LNCaP clone FGC (cell line): ENCODE data around the gene PLSCR1.

ENCODE experiments used
- DNase-seq: peaks from one replicate; pipeline ENCODE4 v3.0.0-alpha.2; 2011; ENCODE audit warnings: low read depth
- H3K4me3 ChIP-seq: 2 replicates; pipeline ENCODE4 v1.5.1; 2011; ENCODE audit warnings: mild to moderate bottlenecking, low read depth, low read length, control low read depth
- TF ChIP-seq, protein P1 (sequence below): IDR thresholded peaks from 2 replicates; pipeline ENCODE4 v1.5.1; 2012; ENCODE audit warnings: mild to moderate bottlenecking; ENCODE audit not compliant: control insufficient read depth, insufficient read depth; ENCODE audit errors: extremely low read depth

Gene PLSCR1

DNA sequence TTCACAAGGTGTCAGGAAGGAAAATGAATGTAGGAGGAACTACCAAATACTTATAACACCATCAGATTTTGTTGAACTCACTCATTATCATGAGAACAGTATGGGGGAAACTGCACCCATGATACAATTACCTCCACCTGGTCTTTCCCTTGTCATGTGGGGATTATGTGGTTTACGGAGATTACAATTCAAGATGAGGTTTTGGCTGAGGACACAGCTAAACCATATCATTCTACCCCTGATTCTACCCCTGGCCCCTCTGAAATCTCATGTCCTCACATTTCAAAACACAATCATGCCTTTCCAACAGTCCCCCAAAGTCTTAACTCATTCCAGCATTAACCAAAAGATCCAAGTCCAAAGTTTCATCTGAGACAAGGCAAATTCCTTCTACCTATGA, 17.1 kb upstream of the PLSCR1 start:
- no peak overlapping the region for H3K4me3 ChIP-seq
- TF ChIP-seq, protein P1, sequence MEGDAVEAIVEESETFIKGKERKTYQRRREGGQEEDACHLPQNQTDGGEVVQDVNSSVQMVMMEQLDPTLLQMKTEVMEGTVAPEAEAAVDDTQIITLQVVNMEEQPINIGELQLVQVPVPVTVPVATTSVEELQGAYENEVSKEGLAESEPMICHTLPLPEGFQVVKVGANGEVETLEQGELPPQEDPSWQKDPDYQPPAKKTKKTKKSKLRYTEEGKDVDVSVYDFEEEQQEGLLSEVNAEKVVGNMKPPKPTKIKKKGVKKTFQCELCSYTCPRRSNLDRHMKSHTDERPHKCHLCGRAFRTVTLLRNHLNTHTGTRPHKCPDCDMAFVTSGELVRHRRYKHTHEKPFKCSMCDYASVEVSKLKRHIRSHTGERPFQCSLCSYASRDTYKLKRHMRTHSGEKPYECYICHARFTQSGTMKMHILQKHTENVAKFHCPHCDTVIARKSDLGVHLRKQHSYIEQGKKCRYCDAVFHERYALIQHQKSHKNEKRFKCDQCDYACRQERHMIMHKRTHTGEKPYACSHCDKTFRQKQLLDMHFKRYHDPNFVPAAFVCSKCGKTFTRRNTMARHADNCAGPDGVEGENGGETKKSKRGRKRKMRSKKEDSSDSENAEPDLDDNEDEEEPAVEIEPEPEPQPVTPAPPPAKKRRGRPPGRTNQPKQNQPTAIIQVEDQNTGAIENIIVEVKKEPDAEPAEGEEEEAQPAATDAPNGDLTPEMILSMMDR = no peak
- no peak for DNase-seq

DNA sequence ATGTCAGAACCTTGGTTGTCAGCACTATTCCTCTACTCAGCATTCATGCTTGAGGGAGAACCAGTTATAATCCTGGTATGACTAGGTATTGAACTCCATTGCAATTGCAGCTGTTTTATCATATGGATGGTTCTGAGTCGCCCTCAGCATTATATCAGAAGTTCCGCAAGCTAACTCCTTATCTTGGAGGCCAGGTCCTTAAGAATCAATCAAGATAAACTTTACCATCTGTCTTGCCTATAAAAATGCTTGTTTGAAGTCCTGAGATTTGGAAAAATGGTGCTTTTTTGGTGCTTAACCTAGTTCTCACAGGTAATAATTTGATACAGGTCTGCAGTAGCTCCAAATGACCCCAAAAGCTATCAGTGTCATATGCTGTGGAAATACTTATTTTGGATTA, 16.3 kb upstream of the PLSCR1 start:
- no peak overlapping the region for H3K4me3 ChIP-seq
- TF ChIP-seq, protein P1 = no peak
- DNase-seq = no peak

DNA sequence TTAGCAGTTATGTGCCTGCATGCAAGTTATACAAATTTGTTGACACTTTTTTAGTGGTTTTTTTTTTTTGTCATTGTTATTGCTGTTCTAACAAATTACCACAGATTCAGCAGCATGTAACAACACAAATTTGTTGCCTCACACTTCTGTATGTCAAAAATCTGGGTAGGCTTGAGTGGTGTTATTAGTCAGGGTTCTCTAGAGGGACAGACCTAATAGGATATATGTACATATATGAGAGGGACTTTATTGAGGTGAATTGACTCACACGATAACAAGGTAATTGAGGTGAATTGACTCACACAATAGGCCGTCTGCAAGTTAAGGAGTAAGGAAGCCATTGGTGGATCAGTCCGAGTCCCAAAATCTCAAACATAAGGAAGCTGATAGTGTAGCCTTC, 15.0 kb upstream of the PLSCR1 start:
- DNase-seq = no peak
- no peak overlapping the region for H3K4me3 ChIP-seq
- TF ChIP-seq, protein P1 = no peak

DNA sequence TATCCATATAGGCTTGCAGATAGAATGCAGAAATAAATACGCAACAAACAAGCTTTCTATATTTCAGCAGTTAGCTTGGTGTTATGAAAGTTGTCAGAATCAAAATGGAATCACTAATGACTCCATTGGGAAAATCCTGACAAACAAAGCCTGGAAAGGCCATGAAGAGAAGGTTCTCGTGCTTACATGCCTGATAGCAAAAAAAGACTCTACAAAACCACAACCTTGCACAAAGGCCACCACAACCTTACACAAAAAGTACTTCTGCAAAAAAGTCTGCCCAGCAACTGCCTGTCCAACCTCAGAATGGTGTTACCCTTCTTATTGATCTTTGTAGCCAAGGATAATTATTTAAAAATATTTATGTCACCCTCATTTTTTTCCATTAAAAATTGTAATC, 14.4 kb upstream of the PLSCR1 start:
- DNase-seq = no peak
- H3K4me3 ChIP-seq = no peak overlapping the region
- TF ChIP-seq, protein P1 = no peak

DNA sequence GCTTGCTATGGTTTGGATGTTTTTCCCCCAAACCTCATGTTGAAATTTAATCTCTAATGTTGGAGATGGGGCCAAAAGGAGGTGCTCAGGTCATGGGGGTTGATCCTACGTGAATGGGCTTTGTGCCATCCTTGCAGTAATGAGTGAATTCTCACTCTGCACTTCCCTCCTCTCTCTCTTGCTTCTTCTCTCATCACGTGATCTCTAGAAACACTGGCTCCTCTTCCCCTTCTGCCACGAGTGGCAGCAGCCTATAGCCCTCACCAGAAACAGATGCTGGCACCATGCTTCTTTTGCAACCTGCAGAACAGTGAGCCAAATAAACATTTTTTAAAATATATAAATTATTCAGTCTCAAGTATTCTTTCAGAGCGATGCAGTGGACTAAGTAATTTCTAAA, 13.3 kb upstream of the PLSCR1 start:
- H3K4me3 ChIP-seq = no peak overlapping the region
- no peak for DNase-seq
- TF ChIP-seq, protein P1 = no peak

DNA sequence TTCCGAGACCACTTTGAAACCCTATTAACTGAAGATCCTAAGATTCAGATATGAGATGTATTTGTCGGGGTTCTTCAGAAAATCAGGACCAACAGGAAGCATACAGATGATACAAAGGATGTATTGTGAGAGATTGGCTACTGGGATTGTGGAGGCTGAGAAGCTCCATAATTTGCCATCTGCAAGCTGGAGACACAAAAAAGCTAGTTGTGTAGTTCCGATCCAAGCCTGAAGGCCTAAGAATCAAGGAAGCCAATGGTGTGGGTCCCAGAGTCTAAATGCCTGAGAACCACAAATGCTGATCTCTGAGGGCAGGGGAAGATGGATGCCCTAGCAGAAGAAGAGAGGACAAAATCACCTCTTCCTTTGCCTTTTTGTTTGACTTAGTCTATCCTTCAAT, 10.9 kb upstream of the PLSCR1 start:
- TF ChIP-seq, protein P1 = no peak
- DNase-seq = no peak
- no peak overlapping the region for H3K4me3 ChIP-seq

DNA sequence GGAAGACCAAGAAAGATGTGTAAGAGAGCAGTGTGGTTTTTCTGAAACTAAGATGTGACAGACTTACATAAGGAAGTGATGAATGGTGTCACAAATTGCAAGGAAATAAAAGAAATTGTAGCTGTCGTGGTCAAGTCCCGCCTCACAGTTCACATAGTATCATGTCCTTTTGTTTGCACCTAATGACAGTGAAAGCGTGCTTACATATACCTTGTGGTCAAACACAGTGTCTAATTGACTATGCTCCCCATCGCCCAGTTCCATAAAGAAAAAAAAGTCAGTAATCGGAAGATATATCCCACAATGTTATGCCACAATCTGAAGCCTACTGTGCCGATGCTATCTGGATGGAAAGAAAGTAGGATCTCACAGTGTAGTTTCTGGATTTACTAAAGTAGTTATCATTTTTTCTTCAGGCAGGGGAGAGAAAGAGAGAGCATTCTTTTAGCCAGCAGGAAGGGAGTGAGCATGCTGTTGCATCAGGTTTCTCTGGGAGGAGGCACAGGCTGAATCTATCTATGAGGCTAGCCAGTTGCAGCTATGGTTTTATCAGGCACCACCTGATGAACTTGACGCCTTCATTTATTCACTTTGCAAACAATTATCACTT, 9.8 kb upstream of the PLSCR1 start:
- no peak for DNase-seq
- H3K4me3 ChIP-seq = no peak overlapping the region
- TF ChIP-seq, protein P1 = no peak
